ENCODE measurements around the gene SUN1. TPM values are rescaled to one million over a fixed set of nuclear protein-coding genes. Genes with fewer than 3 reads are reported as not detected.
"Not testable (repeated sequence)": the region's sequence is repeated elsewhere in the genome, so short reads cannot be mapped to it uniquely, and the experiment has no call there.

The SUN1 gene
- total RNA-seq, 1 donor from 2014 or later = 164 TPM

GRCh38 chr7:833601-834258 is 1.5 kb downstream of the SUN1 start:
- no peak for DNase-seq (ENCODE audit: low spot score)

DNA sequence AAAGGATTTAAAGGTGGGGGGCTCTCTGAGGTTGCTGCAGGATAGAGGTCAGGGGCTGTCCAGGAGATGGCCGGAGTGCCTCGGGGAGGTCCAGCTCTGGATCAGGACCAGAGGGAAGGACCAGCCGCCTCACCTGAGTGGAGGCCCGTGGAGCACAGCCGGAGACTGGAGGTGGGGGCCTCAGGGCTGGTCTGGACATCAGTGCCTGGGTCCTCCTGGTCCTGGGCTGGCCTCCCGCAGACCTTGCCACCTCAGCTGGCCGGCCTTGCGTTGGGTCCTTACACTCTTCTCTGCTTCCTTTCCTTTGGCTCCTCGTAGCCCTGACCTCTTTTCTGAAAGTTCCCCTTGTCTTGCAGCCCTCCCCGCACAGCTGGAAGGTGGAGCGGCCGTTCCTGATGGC is 2.0 kb downstream of the SUN1 start:
- DNase-seq (ENCODE audit: low spot score) = no peak

GRCh38 chr7:835021-835420 is 2.7 kb downstream of the SUN1 start:
- no peak for DNase-seq (ENCODE audit: low spot score)

DNA sequence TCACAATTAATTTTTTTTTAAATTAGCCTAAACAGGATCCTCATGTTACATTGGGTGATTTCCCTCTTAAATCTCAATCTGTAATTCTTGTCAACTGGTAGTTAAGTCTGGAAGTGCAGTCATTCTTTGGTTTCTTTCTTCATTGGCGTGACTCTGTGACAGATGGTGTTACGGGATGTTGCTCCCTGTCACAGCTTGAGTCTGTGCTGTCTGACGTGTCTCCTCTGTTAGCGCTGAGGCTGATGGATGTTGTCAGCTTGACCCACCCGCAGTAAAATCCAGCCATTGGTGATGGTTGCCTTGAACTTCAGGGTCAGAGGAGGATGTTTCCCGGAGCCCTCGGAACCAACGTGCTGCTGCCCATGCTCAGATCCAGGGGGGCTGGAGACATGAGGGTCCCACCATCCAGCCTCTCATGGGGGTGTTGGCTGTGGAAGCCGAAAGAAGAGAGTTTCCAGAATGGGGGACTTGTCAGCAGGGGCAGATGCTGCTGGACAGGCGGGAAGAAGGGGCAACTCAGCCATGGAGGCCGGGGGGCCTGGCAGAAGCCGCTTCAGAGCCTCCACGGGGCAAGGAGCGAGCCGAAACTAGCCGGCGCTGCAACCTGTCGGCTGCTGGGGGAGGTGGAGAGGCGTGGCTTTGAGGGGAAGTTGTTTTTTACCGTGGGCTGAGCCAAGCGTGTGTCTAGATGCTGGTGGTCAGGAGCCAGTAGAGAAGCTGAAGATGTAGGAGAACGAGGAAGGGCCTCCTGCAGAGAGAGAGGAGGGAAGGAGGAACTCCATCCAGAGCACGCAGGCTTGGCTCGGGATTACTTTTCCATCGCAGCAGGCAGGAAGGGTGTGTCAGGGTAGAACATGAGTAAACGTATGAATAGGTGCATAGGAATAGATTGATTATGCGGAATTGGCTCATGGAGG is 3.5 kb downstream of the SUN1 start:
- DNase-seq (ENCODE audit: low spot score) = no peak

- DNase-seq (ENCODE audit: low spot score) = no peak
These were observed 4.2 kb downstream of the SUN1 start for GRCh38 chr7:836429-836828.

DNA sequence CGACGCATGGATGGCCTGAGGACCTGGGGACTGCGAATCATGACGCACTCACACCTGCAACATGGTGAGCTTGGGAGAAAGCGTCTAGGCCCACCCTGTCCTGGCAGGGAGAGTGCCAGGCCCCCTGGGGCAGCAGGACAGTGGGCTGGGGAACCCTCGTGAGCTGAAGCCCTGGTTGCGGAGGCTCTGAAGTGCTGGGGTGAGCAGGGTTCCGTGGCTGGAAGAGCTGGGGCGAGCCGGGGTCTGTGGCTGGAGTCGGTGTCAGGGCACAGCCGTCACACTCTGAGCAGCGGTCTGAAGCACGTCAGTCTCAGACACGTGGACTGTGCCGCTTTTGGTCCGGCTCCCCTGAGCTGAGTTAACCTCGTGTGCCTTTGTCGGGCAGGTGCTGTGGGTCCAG is 4.7 kb downstream of the SUN1 start:
- DNase-seq (ENCODE audit: low spot score) = no peak

GRCh38 chr7:840001-840600 is 7.8 kb downstream of the SUN1 start:
- no peak for DNase-seq (ENCODE audit: low spot score)

DNA sequence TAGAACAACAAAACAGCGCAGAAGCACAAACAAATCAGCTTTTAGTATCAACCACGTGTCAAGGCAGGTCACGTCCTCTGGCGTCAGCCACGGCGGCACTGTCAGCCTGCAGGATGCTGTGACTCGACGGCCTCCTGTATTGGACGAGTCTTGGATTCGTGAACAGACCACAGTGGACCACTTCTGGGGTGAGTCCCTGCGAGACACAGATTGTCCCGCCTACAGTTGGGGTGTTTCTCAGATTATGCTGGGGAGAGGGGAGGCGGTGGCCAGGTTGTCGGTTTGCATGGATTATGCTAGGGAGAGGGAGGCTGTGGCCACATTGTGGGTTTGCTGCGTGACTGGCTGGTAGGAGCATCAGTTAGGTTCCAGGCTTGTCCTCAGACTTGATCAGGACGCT is 9.7 kb downstream of the SUN1 start:
- DNase-seq (ENCODE audit: low spot score) = no peak

DNA sequence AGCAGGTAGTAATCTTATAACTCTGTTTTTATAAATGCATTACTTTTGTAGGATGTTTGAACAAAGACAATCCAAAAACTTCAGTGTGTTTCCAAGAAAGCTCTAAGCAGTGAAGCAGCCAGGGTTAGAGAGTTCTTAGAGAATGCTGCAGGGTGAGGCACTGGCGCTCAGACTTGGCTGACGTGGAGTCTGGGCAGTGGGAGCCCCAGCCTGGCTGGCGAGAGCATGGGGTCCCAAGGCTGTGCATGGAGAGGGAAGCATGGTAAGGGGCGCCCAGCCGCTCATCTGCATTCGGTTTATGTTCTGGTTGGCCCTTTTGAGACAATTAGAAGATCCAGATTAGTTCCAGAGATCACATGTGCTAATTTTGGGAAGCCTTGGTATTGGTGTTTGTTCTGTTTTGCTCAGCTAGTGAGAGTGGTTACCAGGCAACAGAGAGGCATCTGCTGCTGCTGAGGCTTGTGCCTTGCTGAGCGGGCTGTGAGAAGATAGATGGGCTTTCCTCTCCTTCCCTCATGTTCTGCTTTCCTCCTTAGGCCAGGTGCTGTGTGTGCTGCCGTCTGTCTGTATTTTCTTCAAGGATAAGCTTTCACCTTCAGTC is 10.3 kb downstream of the SUN1 start:
- DNase-seq (ENCODE audit: low spot score) = peak; percentile 20

GRCh38 chr7:843230-843629 is 11.0 kb downstream of the SUN1 start:
- no peak for DNase-seq (ENCODE audit: low spot score)

- no peak for DNase-seq (ENCODE audit: low spot score)
These were observed 11.8 kb downstream of the SUN1 start for GRCh38 chr7:844043-844442.

DNA sequence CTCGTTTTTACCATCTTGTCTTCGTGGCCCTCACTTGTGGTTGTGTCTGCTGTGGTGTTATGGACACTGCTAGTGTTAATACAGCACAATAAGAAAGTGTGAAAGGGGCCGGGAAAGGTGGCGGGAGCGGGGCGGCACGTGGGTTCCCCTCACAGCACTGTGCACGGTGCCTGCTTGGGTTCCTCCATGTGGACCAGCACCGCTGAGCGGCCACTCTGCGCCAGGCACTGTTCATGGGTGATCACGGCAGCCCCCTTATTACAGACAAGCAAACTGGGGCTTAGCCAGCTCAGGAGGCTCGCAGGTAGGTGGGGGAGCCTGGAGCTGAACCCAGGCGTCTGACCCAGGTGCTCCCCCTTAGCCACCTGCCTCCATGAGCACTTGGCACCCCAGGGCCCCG is 12.2 kb downstream of the SUN1 start:
- no peak for DNase-seq (ENCODE audit: low spot score)

- no peak for DNase-seq (ENCODE audit: low spot score)
These were observed 12.8 kb downstream of the SUN1 start for GRCh38 chr7:845091-845490.

GRCh38 chr7:845731-846130 is 13.5 kb downstream of the SUN1 start:
- no peak for DNase-seq (ENCODE audit: low spot score)

GRCh38 chr7:846958-847650 is 14.8 kb downstream of the SUN1 start:
- not testable (repeated sequence) for DNase-seq (ENCODE audit: low spot score)

GRCh38 chr7:847728-848127 is 15.5 kb downstream of the SUN1 start:
- DNase-seq (ENCODE audit: low spot score) = not testable (repeated sequence)

GRCh38 chr7:849145-849544 is 16.9 kb downstream of the SUN1 start:
- DNase-seq (ENCODE audit: low spot score) = no peak

- DNase-seq (ENCODE audit: low spot score) = no peak
These were observed 17.5 kb downstream of the SUN1 start for GRCh38 chr7:849781-850180.

DNA sequence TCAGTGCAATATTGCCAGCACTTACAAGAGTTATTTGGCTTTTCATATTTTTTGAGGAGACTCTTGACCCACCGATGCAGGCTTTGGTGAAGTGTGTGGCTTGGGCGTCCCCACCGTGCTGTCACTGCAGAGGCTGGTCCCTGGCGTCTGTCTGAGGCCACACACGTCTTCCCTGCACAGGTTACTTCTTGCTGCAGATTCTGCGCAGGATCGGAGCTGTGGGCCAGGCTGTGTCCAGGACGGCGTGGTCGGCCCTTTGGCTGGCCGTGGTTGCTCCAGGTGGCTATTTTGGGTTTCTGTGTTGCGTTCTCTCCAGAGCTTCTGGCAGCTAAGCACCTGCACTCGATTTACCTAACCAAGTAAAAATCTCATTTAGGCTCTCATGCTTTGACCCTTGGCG is 18.9 kb downstream of the SUN1 start:
- DNase-seq (ENCODE audit: low spot score) = no peak

GRCh38 chr7:853366-854117 is 21.3 kb downstream of the SUN1 start:
- no peak for DNase-seq (ENCODE audit: low spot score)
